ENCODE results near the gene DDX50. TPM values are rescaled to one million over a fixed set of nuclear protein-coding genes. Genes with fewer than 3 reads are reported as not detected.
A peak's percentile ranks its signal among the peaks of the same experiment; 100 is the strongest.

Gene DDX50
- total RNA-seq, 1 experiment from 2014 or later, result 50.7 TPM

- no peaks in the 10 kb centered on the region for H3K9me3 ChIP-seq (ENCODE audit: control insufficient read depth, low read depth, low read length)
- H2BK5ac ChIP-seq (ENCODE audit: insufficient read length, low read length), result no peak overlapping the region
- H3K4me2 ChIP-seq (ENCODE audit: insufficient read depth, insufficient read length, low read length), result no peak overlapping the region
- Mint-ChIP-seq H3K4me3 (no peak overlapping the region), H3K4me1 (no peaks in the 10 kb centered on the region), H3K27ac (peak overlapping the region in 2 of 3 experiments; percentile 10 to 31; a peak in 2 of 7 replicates), H3K27me3 (ENCODE audit: low read depth) (no peaks in the 10 kb centered on the region), H3K9me3 (no peaks in the 10 kb centered on the region), H3K36me3 (ENCODE audit: insufficient read depth in 1 of 3, low read depth in 3 of 3) (peaks cover 5 to 41% (median 38%) of the 10 kb centered on the region in 3 experiments; a peak in 6 of 7 replicates)
- no peak for DNase-seq
- H3K79me1 ChIP-seq (ENCODE audit: insufficient read depth, low read depth, low read length, poor library complexity, severe bottlenecking), result no peaks in the 10 kb centered on the region
- no peak overlapping the region for H2BK12ac ChIP-seq (ENCODE audit: insufficient read length, low read depth, low read length)
- H3K56ac ChIP-seq (ENCODE audit: insufficient read length, low read depth, low read length), result no peak overlapping the region
- no peak overlapping the region for H3T11ph ChIP-seq (ENCODE audit: low read length)
- no peak overlapping the region for H3K14ac ChIP-seq (ENCODE audit: insufficient read depth, low read length)
- no peaks in the 10 kb centered on the region for H4K20me1 ChIP-seq (ENCODE audit: control insufficient read depth, insufficient read depth, insufficient read length)
- no peak overlapping the region for H3K9ac ChIP-seq (ENCODE audit: extremely low read depth, insufficient read length, low read length)
- H3K79me2 ChIP-seq (ENCODE audit: insufficient read depth, low read length), result no peaks in the 10 kb centered on the region
- H3K27ac ChIP-seq (ENCODE audit: insufficient read length, low read depth, low read length), result no peak overlapping the region
- no peak overlapping the region for H4K91ac ChIP-seq (ENCODE audit: insufficient read length, low read depth, low read length)
- H3K18ac ChIP-seq (ENCODE audit: insufficient read length, low read depth, low read length), result no peak overlapping the region
- no peak overlapping the region for H4K5ac ChIP-seq (ENCODE audit: insufficient read length, low read depth, low read length)
- H3K23me2 ChIP-seq (ENCODE audit: insufficient read length, low read depth, low read length, poor library complexity, severe bottlenecking), result no peaks in the 10 kb centered on the region
- no peak overlapping the region for H2BK20ac ChIP-seq (ENCODE audit: low read depth, low read length, poor library complexity, severe bottlenecking)
- H2AK5ac ChIP-seq (ENCODE audit: insufficient read length, low read length), result no peak overlapping the region
- H2AFZ ChIP-seq (ENCODE audit: low read length), result no peak overlapping the region
- H3K4ac ChIP-seq (ENCODE audit: low read depth, low read length), result no peak overlapping the region
- no peaks in the 10 kb centered on the region for H3K27me3 ChIP-seq (ENCODE audit: insufficient read depth, low read length)
- H3K4me1 ChIP-seq (ENCODE audit: insufficient read depth, low read length), result no peaks in the 10 kb centered on the region
- no peak for TF ChIP-seq CTCF (conservative IDR thresholded peaks at IDR 0.05)
- H2BK15ac ChIP-seq (ENCODE audit: low read depth, low read length), result no peak overlapping the region
- no peak overlapping the region for H2BK120ac ChIP-seq (ENCODE audit: low read depth, low read length, poor library complexity, severe bottlenecking)
- no peak overlapping the region for H3K23ac ChIP-seq (ENCODE audit: insufficient read length, low read depth, low read length)
- no peak overlapping the region for H4K8ac ChIP-seq (replicated peaks; ENCODE audit: insufficient read length, low read depth, low read length)
Observed at GRCh38 chr10:68924593-68924992, 23.5 kb downstream of the DDX50 start.

Data from H9 (cell line).